ENCODE results near the gene SPNS1.

Gene SPNS1

GRCh38 chr16:29012913-29013553 is 38.5 kb downstream of the SPNS1 start:
- Histone ChIP-seq H3K27ac (no peak overlapping the region), H3K4me3 (no peak overlapping the region)
- no peak for DNase-seq (ENCODE audit: low spot score)
- TF ChIP-seq, protein P1, sequence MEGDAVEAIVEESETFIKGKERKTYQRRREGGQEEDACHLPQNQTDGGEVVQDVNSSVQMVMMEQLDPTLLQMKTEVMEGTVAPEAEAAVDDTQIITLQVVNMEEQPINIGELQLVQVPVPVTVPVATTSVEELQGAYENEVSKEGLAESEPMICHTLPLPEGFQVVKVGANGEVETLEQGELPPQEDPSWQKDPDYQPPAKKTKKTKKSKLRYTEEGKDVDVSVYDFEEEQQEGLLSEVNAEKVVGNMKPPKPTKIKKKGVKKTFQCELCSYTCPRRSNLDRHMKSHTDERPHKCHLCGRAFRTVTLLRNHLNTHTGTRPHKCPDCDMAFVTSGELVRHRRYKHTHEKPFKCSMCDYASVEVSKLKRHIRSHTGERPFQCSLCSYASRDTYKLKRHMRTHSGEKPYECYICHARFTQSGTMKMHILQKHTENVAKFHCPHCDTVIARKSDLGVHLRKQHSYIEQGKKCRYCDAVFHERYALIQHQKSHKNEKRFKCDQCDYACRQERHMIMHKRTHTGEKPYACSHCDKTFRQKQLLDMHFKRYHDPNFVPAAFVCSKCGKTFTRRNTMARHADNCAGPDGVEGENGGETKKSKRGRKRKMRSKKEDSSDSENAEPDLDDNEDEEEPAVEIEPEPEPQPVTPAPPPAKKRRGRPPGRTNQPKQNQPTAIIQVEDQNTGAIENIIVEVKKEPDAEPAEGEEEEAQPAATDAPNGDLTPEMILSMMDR (IDR thresholded peaks at IDR 0.05) = no peak

DNA sequence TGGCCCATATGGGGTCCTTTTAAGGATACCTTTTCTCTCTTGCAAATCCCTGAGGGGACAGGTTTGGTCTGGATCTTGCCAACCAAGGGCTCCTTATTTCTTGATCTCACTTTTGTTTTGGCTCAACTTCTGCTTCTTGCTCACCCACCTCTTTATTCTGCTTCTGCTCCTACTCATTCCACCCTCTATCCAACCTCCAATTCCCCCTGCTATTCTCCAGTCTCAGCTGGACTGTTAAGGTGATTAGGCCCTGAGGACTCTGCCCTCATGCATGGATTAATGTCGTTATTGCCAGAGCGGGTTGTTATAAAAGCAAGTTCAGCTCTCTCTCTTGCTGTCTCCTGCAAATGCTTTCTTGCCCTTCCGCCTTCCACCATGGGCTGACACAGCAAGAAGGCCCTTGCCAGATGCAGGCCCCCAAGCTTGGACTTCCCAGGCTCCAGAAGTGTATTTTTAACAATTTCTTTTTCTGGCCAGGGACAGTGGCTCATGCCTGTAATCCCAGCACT is 40.0 kb downstream of the SPNS1 start:
- no peak for DNase-seq (ENCODE audit: low spot score)
- no peak overlapping the region for H3K27ac ChIP-seq
- TF ChIP-seq, protein P1 (IDR thresholded peaks at IDR 0.05) = no peak
- no peak overlapping the region for H3K4me3 ChIP-seq

DNA sequence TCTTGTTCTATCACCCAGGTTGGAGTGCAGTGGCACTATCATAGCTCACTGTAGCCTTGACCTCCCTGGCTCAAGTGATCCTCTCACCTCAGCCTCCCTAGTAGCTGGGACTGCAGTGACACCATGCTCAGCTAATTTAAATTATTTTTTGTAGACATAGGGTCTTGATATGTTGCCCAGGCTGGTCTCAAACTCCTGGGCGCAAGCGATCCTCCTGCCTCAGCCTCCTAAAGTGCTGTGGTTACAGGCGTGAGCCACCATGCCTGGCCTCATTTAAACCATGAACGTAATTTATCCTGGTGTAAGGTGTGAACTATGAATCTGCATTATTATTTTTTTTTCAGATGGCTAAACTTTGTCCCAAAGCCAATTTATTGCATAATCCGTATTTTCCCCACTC is 47.6 kb downstream of the SPNS1 start:
- DNase-seq (ENCODE audit: low spot score) = no peak
- TF ChIP-seq, protein P1 (IDR thresholded peaks at IDR 0.05) = no peak
- Histone ChIP-seq H3K27ac (no peak overlapping the region), H3K4me3 (no peak overlapping the region)

- Histone ChIP-seq H3K27ac (no peak overlapping the region), H3K4me3 (no peak overlapping the region)
- no peak for DNase-seq (ENCODE audit: low spot score)
- TF ChIP-seq, protein P1 (IDR thresholded peaks at IDR 0.05) = no peak
These were observed 49.0 kb downstream of the SPNS1 start for GRCh38 chr16:29023279-29024277.

- TF ChIP-seq, protein P1 (IDR thresholded peaks at IDR 0.05) = no peak
- DNase-seq (ENCODE audit: low spot score) = no peak
- Histone ChIP-seq H3K27ac (no peak overlapping the region), H3K4me3 (no peak overlapping the region)
These were observed 49.7 kb downstream of the SPNS1 start for GRCh38 chr16:29024278-29024677.

- DNase-seq (ENCODE audit: low spot score) = no peak
- TF ChIP-seq, protein P1 (IDR thresholded peaks at IDR 0.05) = no peak
- Histone ChIP-seq H3K27ac (no peak overlapping the region), H3K4me3 (no peak overlapping the region)
These were observed 50.6 kb downstream of the SPNS1 start for GRCh38 chr16:29025218-29025617.
